NCI-H2029 (cell line): Measurements from ENCODE around the gene ZNF331.

ENCODE experiments used
- DNase-seq: peaks from one replicate; lab custom pipeline; 2025; lab: John Stamatoyannopoulos, UW

ZNF331 gene

GRCh38 chr19:53520547-53521372 lies 17.2 kb upstream of the ZNF331 start:
- peak; percentile 97 for DNase-seq

GRCh38 chr19:53521373-53522202 lies 16.4 kb upstream of the ZNF331 start:
- no peak for DNase-seq

DNA sequence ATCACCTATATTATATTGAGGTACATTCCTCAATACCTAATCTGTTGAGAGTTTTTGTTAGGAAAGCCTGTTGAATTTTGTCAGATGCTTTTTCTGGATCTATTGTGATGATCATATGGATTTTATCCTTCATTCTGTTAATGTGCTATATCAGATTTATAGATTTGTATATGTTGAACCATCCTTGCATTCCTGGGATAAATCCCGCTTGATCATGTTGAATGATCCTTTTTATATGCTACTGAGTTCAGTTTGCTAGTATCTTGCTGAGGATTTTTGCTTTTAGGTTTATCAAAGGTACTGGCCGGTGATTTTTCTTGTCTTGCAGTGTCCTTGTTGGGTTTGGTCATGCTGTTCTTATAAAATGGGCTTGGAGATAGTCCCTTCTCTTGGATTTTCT lies 12.0 kb upstream of the ZNF331 start:
- DNase-seq, result no peak

DNA sequence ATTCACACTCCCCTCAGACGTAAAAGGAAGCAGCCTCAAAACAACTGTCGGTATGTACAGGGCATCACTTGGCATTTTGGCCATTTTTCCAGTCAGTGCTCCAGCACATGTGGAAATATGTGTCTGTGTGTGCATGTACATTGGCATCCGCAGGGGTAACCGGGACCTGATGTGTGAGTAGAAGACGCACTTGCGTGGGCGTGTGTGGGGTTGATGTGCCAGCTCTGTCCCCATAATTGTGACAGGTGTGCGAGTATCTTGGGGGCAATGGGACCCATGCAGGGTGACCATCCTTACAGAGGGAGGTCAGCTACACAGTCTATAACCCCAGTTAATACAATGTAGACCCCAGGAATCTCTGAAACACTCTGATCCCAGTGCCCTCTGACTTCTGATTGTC lies 7.3 kb upstream of the ZNF331 start:
- no peak for DNase-seq

- no peak for DNase-seq
These were observed 6.5 kb upstream of the ZNF331 start for GRCh38 chr19:53531457-53531856.

GRCh38 chr19:53532362-53532761 lies 5.6 kb upstream of the ZNF331 start:
- no peak for DNase-seq

- no peak for DNase-seq
These were observed 1.8 kb upstream of the ZNF331 start for GRCh38 chr19:53536225-53536548.

DNA sequence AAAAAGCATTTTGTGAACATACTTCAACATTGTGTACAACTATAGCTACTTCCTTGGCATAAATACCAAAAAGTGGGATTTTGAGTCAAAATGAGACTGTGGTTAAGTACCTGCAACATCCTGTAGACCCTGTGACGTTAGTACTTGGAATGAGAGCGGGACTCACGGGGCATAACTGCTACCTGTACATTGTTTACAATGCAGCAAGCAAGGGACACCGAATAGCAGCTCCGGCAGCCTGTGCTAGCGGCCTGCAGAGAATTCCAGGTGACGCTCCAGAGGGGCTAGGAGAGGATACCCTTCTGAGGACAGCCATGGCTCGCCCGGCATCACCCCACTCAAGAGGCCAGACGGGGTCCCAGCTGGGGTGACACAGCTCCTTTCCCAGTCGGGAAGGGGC lies 824 bp upstream of the ZNF331 start:
- DNase-seq, result peak; percentile 1

DNA sequence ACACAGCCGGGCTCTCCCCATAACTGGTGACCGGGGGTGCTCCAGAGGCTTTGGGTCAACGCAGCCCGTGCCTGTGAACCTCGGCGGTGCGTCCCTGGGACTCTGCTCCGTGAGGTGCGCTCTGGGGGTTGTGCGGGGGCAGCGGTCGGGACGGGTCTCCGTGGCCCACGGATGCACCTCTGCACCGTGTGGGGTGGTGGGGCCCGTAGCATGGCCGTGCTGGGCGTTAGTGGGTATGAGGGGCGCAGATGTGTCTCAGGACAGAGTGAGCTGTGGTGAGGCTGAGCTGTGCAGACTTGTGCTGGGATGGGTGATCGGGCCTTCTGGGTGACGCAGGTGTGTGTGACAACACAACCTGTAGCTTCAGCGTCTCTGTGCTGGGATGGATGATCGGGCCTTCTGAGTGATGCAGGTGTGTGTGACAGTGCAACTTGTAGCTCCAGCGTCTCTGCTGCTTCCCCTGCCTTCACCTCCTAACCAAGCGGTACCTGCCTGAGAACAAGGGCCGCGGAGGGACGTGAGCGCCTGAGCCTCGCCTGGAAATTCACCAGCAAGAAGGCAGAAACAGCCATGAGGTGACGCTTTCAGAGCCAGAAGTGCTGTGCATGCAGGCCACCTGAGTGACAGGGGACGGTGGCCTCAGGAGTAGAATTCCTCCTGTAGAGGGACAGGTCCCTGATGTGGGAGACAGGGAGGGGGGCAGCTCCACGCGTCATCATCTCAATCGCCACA lies 599 bp downstream of the ZNF331 start:
- DNase-seq, result no peak

- no peak for DNase-seq
These were observed 2.1 kb downstream of the ZNF331 start for GRCh38 chr19:53540091-53540490.

DNA sequence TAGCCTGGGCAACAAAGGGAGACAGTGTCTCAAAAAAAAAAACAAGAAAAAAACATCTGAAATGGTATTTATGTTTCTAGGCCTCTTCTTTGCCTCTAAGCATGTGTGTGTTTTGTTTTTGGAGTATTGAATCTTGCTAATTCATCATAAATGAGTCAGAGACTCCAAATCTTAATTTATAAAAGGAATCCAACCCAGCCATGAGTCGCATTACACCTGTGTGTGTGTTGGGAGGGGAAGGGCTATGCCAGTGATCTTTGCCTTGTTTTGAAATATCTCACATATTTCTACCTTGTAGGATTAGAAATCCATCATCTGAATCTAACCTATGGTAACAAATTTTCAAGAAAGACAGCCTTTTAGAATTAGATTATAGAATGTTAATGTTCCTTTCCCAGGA lies 4.0 kb downstream of the ZNF331 start:
- no peak for DNase-seq

GRCh38 chr19:53545271-53546065 lies 7.5 kb downstream of the ZNF331 start:
- no peak for DNase-seq

DNA sequence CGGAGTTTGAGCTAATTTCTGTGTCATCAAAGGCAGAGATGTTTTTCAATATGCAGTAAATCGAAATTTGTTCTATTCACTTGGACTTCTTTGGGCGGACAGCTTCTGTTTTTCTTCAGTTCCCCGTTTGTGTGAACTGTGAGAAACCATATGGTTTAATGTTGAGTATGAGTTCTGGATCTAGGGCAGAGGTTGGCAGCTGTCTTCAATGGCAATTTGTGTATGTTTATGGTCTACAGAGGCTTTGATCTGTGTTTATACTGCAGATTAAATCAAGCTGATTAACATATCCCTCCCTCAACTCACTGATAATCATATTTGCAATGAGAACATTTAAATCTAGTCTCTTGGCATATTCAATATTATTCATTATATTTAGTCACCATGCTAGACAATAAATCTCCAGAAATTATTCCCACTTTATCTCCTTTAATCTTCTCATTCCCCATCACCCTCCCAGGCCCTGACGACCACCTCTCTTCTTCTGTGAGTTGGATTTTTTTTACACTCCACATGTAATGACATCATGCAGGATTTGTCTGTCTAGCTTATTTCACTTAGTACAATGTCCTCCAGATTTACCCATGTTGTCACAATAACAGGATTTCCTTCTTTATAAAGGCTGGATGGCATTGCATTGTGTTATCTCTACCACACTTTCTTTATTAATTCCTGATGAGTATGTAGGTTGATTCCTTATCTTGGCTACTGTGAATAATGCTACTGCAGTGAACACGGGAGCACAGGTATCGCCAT lies 9.0 kb downstream of the ZNF331 start:
- no peak for DNase-seq

GRCh38 chr19:53549340-53549739 lies 11.4 kb downstream of the ZNF331 start:
- no peak for DNase-seq

DNA sequence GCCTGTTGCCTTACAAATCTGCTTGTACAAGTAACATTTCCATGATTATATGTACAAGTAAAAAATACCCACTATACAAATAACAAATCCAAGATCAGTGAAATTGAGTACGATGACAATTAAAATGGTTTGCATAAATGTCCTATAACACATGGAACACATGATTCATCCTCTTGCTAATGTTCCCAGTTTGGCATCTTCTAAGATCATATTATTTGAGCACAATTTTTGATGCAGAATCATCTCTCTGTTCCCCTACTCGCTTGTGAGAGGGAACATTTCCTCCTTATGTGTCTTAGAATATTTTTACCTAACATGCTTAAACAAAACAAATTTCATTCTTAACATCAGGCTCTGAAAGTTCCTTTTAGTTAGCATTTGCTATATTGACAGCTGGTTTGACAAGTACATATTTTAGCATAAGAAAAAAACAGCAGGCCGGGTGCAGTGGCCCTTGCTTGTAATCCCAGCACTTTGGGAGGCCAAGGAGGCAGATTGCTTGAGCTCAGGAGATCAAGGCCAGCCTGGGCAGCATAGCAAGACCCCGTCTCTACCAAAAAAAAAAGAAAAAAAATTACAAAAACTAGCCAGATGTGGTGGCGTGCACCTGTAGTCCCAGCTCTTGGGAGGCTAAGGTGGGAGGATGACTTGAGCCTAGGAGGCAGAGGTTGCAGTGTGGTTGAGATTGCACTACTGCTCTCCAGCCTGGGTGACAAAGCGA lies 14.2 kb downstream of the ZNF331 start:
- no peak for DNase-seq

- no peak for DNase-seq
These were observed 15.2 kb downstream of the ZNF331 start for GRCh38 chr19:53553156-53553555.

GRCh38 chr19:53553865-53554791 lies 16.2 kb downstream of the ZNF331 start:
- DNase-seq, result peak; percentile 53

DNA sequence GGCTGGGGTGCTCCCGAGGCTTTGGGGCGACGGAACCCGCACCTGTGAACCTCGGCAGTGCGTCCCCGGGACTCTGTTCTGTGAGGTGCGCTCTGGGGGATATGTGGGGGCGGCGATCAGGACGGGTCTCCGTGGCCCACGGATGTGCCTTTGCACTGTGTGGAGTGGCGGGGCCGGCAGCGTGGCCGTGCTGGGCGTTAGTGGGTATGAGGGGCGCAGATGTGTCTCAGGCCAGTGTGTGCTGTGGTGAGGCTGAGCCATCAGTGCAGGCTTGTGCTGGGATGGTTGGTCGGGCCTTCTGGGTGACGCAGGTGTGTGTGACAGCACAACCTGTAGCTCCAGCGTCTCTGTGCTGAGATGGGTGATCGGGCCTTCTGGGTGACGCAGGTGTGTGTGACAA lies 16.9 kb downstream of the ZNF331 start:
- no peak for DNase-seq

- DNase-seq, result no peak
These were observed 17.4 kb downstream of the ZNF331 start for GRCh38 chr19:53555352-53555751.
